Fibroblast of lung (primary cell): ENCODE results near the gene ECI1. TPM values are rescaled to one million over a fixed set of nuclear protein-coding genes. Genes with fewer than 3 reads are reported as not detected.

Source experiments
- DNase-seq, 2 donors: peaks; one replicate each; pipeline versions ENCODE4 v3.0.0 to v3.0.0-alpha.2; 2010; ENCODE audit warnings: low read depth in 2 of 2
- H2AFZ ChIP-seq: 2 replicates; pipeline ENCODE4 v1.5.1; 2012; ENCODE audit warnings: low read length, control low read depth, inconsistent platforms
- H3K27ac ChIP-seq: 2 replicates; pipeline ENCODE4 v1.5.1; 2011; ENCODE audit warnings: low read length, control low read depth; ENCODE audit not compliant: insufficient read depth
- H3K27me3 ChIP-seq: 2 replicates; pipeline ENCODE4 v1.5.1; 2011; ENCODE audit warnings: mild to moderate bottlenecking, low read length; ENCODE audit not compliant: control insufficient read depth, insufficient read depth
- H3K36me3 ChIP-seq: 2 replicates; pipeline ENCODE4 v1.5.1; 2011; ENCODE audit warnings: low read length; ENCODE audit not compliant: control insufficient read depth, insufficient read depth
- H3K4me1 ChIP-seq: 2 replicates; pipeline ENCODE4 v1.5.1; 2011; ENCODE audit warnings: low read length; ENCODE audit not compliant: control insufficient read depth, insufficient read depth; ENCODE audit errors: extremely low read depth
- H3K4me2 ChIP-seq: 2 replicates; pipeline ENCODE4 v1.5.1; 2011; ENCODE audit warnings: low read length, control low read depth; ENCODE audit not compliant: insufficient read depth; ENCODE audit errors: extremely low read depth
- H3K4me3 ChIP-seq, 4 experiments: fragments of 200-600 bp in 1 of 4; sonication (generic) in 1 of 4; replicated peaks in 1 of 4; 2 replicates each; pipeline ENCODE4 v1.5.1; 2011 to 2016; ENCODE audit warnings: low read length in 4 of 4, low read depth in 3 of 4, mild to moderate bottlenecking in 3 of 4, control low read depth in 2 of 4, inconsistent platforms in 1 of 4, mixed read lengths in 1 of 4; ENCODE audit not compliant: insufficient read depth in 1 of 4; ENCODE audit errors: control extremely low read depth in 1 of 4
- H3K79me2 ChIP-seq: 2 replicates; pipeline ENCODE4 v1.5.1; 2012; ENCODE audit warnings: mild to moderate bottlenecking, low read length, inconsistent platforms; ENCODE audit not compliant: control insufficient read depth, insufficient read depth
- H3K9ac ChIP-seq: 2 replicates; pipeline ENCODE4 v1.5.1; 2011; ENCODE audit warnings: mild to moderate bottlenecking, low read length, control low read depth; ENCODE audit not compliant: insufficient read depth
- H3K9me3 ChIP-seq: 2 replicates; pipeline ENCODE4 v1.5.1; 2012; ENCODE audit warnings: low read depth, low read length; ENCODE audit not compliant: control insufficient read depth, insufficient read depth
- H4K20me1 ChIP-seq: 2 replicates; pipeline ENCODE4 v1.5.1; 2011; ENCODE audit warnings: low read length; ENCODE audit not compliant: control insufficient read depth, insufficient read depth; ENCODE audit errors: extremely low read depth
- CTCF ChIP-seq, 2 donors: IDR thresholded peaks in 1 of 2; conservative IDR thresholded peaks in 1 of 2; 1 replicate in 1 of 2; 2 replicates in 1 of 2; pipeline ENCODE4 v1.5.1; 2011 to 2012; ENCODE audit warnings: low read length in 2 of 2, control low read depth in 1 of 2, inconsistent platforms in 1 of 2, low read depth in 1 of 2, mild to moderate bottlenecking in 1 of 2
- EZH2 ChIP-seq: IDR thresholded peaks from 2 replicates; pipeline ENCODE4 v1.5.1; 2012; ENCODE audit warnings: low read length, control low read depth, mild to moderate bottlenecking; ENCODE audit errors: missing control alignments
- polyA plus RNA-seq, 2 donors: library from polyadenylated mRNA; depleted of rRNA in 1 of 2; stranded (reverse) in 1 of 2; unstranded in 1 of 2; fragments of >200 nt; gene quantifications; 2 replicates each; pipeline ENCODE4 v1.2.1, GENCODE V29; 2011 to 2012; ENCODE audit warnings: missing spikeins in 1 of 2
- total RNA-seq: library from RNA; depleted of rRNA; stranded (reverse); fragments of >200 nt; gene quantifications from 2 replicates; pipeline ENCODE4 v1.2.1, GENCODE V29; 2014

The ECI1 gene
- total and polyA plus RNA-seq, 2 donors (not counting 1 experiment from before 2014, with no cell fraction given) = 18.8 to 35.8 TPM

DNA sequence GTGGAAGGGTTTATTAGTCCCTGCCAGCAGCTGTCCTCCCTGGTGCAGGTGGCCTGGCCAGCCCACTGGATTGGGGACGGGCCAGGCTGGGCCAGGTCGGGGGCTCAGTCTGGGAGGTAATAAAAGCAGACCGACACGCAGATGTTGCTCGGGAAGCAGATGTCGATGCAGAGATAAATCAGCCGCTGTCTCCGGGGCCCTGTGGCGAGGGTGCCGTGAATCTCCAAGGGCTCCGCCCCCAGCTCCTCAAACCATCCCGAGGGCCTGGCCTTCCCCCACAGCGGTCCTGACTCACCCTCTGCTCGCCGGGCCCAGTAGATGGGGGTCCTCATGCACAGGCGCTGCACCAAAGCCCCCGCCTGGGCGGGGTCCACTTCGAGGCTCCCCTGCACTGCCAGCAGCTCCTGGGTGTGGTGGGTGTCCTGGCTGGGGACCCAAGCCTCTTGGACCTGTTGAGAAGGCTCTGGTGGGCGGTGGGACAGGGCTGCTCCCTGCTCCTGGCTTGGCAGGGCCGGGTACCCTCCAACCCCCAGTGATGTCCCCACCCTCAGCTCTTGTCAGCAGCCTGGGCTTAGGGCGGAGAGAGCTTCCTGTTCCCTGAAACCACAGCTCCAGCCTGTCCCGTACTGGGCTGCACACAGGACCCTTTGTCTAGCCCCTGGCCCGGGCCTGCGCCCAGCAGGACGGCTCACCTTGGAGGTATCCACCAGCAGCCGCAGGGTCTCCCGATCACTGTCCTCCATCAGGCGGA lies 42.0 kb downstream of the ECI1 start:
- H3K79me2 ChIP-seq = peaks cover 25% of the 10 kb centered on the region
- H3K4me1 ChIP-seq = peaks cover 9% of the 10 kb centered on the region
- H3K4me3 ChIP-seq = no peak overlapping the region
- no peak overlapping the region for H3K9ac ChIP-seq
- no peak for DNase-seq
- no peaks in the 10 kb centered on the region for H3K27me3 ChIP-seq
- no peaks in the 10 kb centered on the region for H4K20me1 ChIP-seq
- no peak for TF ChIP-seq CTCF (conservative IDR thresholded peaks at IDR 0.05 in 1 of 2, IDR thresholded peaks at IDR 0.05 in 1 of 2; ENCODE audit: low read depth in 1 of 2, low read length in 2 of 2)
- TF ChIP-seq EZH2 = no peak
- H3K27ac ChIP-seq = no peak overlapping the region
- H3K9me3 ChIP-seq = no peaks in the 10 kb centered on the region
- H2AFZ ChIP-seq = no peak overlapping the region
- H3K36me3 ChIP-seq = peaks cover 27% of the 10 kb centered on the region
- no peak overlapping the region for H3K4me2 ChIP-seq

DNA sequence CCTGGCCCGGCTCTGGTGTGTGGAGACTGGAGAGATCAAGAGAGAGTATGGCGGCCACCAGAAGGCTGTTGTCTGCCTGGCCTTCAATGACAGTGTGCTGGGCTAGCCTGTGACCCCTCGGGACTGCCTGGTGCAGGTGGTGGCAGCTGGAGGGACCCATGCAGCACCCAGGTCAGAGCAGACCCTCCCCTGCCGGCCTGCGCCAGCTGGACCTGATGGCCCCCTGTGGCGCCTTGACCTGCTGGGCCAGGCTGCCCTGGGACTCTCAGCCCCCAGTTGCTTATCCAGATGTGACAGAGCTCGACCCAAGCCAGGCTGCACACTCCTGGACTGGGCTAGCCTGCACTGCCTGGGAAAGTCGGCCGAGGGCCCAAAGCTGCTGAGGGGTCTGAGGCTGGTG lies 42.6 kb downstream of the ECI1 start:
- Histone ChIP-seq H3K4me3 (no peak overlapping the region), H3K4me1 (peaks cover 9% of the 10 kb centered on the region), H2AFZ (no peak overlapping the region), H3K9me3 (no peaks in the 10 kb centered on the region), H3K27ac (no peak overlapping the region), H3K27me3 (no peaks in the 10 kb centered on the region), H3K36me3 (peaks cover 27% of the 10 kb centered on the region), H3K79me2 (peaks cover 20% of the 10 kb centered on the region), H3K9ac (no peak overlapping the region), H3K4me2 (no peak overlapping the region), H4K20me1 (no peaks in the 10 kb centered on the region)
- DNase-seq = no peak
- no peak for TF ChIP-seq EZH2
- no peak for TF ChIP-seq CTCF (conservative IDR thresholded peaks at IDR 0.05 in 1 of 2, IDR thresholded peaks at IDR 0.05 in 1 of 2; ENCODE audit: low read depth in 1 of 2, low read length in 2 of 2)

GRCh38 chr16:2208308-2208707 lies 43.1 kb downstream of the ECI1 start:
- Histone ChIP-seq H3K27me3 (no peaks in the 10 kb centered on the region), H3K9ac (no peak overlapping the region), H3K79me2 (peaks cover 15% of the 10 kb centered on the region), H2AFZ (no peak overlapping the region), H3K4me1 (peaks cover 9% of the 10 kb centered on the region), H3K36me3 (peaks cover 27% of the 10 kb centered on the region), H3K4me3 (no peak overlapping the region), H4K20me1 (no peaks in the 10 kb centered on the region), H3K9me3 (no peaks in the 10 kb centered on the region), H3K4me2 (no peak overlapping the region), H3K27ac (no peak overlapping the region)
- TF ChIP-seq EZH2 (no peak), CTCF (conservative IDR thresholded peaks at IDR 0.05 in 1 of 2, IDR thresholded peaks at IDR 0.05 in 1 of 2; ENCODE audit: low read depth in 1 of 2, low read length in 2 of 2) (no peak)
- no peak for DNase-seq
